K562 (cell line): ENCODE measurements around the gene TIMM50. TPM values are rescaled to one million over a fixed set of nuclear protein-coding genes. Genes with fewer than 3 reads are reported as not detected.

ENCODE experiments used
- CHD4 ChIP-seq: fragments of 200-600 bp; sonication (generic); IDR thresholded peaks from 3 replicates; pipeline ENCODE4 v1.6.1; 2012; ENCODE audit warnings: low read depth, mild to moderate bottlenecking, mixed read lengths, low read length, inconsistent platforms; ENCODE audit not compliant: insufficient read depth, insufficient replicate concordance, poor library complexity, severe bottlenecking
- polyA plus RNA-seq, 8 experiments: library from polyadenylated mRNA; depleted of rRNA in 4 of 8; stranded (reverse) in 5 of 8; unstranded in 3 of 8; fragments of >200 nt; fragmentation: Nextera tagmentation in 2 of 8; fragmentation: Illumina TruSeq in 1 of 8; extraction: Ambion mirVana in 2 of 8; extraction: Trizol in 1 of 8; gene quantifications; 2 replicates each; pipeline versions ENCODE4 v1.2.1 to v1.2.3, GENCODE V29; 2011 to 2014; ENCODE audit warnings: inconsistent platforms in 1 of 8, missing spikeins in 1 of 8
- total RNA-seq, 7 experiments: library from RNA; depleted of rRNA in 6 of 7; stranded (reverse); fragments of >200 nt in 6 of 7; fragmentation: Illumina TruSeq in 2 of 7; extraction: Trizol in 2 of 7; gene quantifications; 2 replicates each; pipeline versions ENCODE4 v1.2.1 to v1.2.3, GENCODE V29; 2011 to 2021; ENCODE audit warnings: low replicate concordance in 1 of 7
- TF ChIP-seq, protein P1 (sequence below): fragments of 450-650 bp; IDR thresholded peaks from 2 replicates; pipeline ENCODE4 v1.6.1; 2016; ENCODE audit warnings: mild to moderate bottlenecking, moderate library complexity

The TIMM50 gene
- total and polyA plus RNA-seq, 9 of the 15 experiments (the other 6 are each of a cell fraction or from before 2014, with no cell fraction given) = 28.3 to 221 (median 170) TPM

DNA sequence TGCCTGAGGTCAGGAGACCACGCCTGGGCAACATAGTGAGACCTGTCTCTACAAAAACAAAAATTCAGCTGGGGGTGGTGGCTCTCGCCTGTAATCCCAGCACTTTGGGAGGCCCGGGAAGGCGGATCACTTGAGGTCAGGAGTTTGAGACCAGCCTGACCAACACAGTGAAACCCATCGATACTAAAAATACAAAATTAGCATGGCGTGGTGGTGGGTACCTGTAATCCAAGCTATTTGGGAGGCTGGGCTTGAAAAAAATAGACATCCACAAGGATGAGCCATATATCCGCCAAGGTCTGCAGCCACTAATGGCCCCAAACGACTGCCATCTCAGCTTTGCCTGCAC is 48.0 kb upstream of the TIMM50 start (continued):
- TF ChIP-seq CHD4 = no peak
- TF ChIP-seq, protein P1, sequence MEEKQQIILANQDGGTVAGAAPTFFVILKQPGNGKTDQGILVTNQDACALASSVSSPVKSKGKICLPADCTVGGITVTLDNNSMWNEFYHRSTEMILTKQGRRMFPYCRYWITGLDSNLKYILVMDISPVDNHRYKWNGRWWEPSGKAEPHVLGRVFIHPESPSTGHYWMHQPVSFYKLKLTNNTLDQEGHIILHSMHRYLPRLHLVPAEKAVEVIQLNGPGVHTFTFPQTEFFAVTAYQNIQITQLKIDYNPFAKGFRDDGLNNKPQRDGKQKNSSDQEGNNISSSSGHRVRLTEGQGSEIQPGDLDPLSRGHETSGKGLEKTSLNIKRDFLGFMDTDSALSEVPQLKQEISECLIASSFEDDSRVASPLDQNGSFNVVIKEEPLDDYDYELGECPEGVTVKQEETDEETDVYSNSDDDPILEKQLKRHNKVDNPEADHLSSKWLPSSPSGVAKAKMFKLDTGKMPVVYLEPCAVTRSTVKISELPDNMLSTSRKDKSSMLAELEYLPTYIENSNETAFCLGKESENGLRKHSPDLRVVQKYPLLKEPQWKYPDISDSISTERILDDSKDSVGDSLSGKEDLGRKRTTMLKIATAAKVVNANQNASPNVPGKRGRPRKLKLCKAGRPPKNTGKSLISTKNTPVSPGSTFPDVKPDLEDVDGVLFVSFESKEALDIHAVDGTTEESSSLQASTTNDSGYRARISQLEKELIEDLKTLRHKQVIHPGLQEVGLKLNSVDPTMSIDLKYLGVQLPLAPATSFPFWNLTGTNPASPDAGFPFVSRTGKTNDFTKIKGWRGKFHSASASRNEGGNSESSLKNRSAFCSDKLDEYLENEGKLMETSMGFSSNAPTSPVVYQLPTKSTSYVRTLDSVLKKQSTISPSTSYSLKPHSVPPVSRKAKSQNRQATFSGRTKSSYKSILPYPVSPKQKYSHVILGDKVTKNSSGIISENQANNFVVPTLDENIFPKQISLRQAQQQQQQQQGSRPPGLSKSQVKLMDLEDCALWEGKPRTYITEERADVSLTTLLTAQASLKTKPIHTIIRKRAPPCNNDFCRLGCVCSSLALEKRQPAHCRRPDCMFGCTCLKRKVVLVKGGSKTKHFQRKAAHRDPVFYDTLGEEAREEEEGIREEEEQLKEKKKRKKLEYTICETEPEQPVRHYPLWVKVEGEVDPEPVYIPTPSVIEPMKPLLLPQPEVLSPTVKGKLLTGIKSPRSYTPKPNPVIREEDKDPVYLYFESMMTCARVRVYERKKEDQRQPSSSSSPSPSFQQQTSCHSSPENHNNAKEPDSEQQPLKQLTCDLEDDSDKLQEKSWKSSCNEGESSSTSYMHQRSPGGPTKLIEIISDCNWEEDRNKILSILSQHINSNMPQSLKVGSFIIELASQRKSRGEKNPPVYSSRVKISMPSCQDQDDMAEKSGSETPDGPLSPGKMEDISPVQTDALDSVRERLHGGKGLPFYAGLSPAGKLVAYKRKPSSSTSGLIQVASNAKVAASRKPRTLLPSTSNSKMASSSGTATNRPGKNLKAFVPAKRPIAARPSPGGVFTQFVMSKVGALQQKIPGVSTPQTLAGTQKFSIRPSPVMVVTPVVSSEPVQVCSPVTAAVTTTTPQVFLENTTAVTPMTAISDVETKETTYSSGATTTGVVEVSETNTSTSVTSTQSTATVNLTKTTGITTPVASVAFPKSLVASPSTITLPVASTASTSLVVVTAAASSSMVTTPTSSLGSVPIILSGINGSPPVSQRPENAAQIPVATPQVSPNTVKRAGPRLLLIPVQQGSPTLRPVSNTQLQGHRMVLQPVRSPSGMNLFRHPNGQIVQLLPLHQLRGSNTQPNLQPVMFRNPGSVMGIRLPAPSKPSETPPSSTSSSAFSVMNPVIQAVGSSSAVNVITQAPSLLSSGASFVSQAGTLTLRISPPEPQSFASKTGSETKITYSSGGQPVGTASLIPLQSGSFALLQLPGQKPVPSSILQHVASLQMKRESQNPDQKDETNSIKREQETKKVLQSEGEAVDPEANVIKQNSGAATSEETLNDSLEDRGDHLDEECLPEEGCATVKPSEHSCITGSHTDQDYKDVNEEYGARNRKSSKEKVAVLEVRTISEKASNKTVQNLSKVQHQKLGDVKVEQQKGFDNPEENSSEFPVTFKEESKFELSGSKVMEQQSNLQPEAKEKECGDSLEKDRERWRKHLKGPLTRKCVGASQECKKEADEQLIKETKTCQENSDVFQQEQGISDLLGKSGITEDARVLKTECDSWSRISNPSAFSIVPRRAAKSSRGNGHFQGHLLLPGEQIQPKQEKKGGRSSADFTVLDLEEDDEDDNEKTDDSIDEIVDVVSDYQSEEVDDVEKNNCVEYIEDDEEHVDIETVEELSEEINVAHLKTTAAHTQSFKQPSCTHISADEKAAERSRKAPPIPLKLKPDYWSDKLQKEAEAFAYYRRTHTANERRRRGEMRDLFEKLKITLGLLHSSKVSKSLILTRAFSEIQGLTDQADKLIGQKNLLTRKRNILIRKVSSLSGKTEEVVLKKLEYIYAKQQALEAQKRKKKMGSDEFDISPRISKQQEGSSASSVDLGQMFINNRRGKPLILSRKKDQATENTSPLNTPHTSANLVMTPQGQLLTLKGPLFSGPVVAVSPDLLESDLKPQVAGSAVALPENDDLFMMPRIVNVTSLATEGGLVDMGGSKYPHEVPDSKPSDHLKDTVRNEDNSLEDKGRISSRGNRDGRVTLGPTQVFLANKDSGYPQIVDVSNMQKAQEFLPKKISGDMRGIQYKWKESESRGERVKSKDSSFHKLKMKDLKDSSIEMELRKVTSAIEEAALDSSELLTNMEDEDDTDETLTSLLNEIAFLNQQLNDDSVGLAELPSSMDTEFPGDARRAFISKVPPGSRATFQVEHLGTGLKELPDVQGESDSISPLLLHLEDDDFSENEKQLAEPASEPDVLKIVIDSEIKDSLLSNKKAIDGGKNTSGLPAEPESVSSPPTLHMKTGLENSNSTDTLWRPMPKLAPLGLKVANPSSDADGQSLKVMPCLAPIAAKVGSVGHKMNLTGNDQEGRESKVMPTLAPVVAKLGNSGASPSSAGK = no peak
- TF ChIP-seq, all 486 proteins: peak for 5
